SK-N-SH treated with all-trans-retinoic acid at 6 μM for 48 hours (cell line): Measurements from ENCODE around the gene SORCS3.

Experiments
- ATAC-seq: fragments of 200-7000 bp; cut with Tn5 transposase; 3 replicates; pipeline ENCODE4 v1.9.1; 2020; ENCODE audit warnings: mild to moderate bottlenecking, moderate library complexity
- ARNTL ChIP-seq: fragments of 450-650 bp; formaldehyde crosslinking; IDR thresholded peaks from 2 replicates; pipeline ENCODE4 v1.5.0; 2020; ENCODE audit warnings: low read depth, mild to moderate bottlenecking, moderate library complexity, borderline replicate concordance
- BACH2 ChIP-seq: fragments of 250-450 bp; sonication (Bioruptor Pico); IDR thresholded peaks from 2 replicates; pipeline ENCODE4 v1.9.0; 2021; ENCODE audit warnings: mild to moderate bottlenecking, borderline replicate concordance
- CREB5 ChIP-seq: fragments of 250-450 bp; sonication (Bioruptor Pico); IDR thresholded peaks from 2 replicates; pipeline ENCODE4 v1.5.1; 2020; ENCODE audit warnings: low read depth, mild to moderate bottlenecking, moderate library complexity
- CSDC2 ChIP-seq: fragments of 250-450 bp; sonication (Bioruptor Pico); IDR thresholded peaks from 2 replicates; pipeline ENCODE4 v1.5.0; 2020; ENCODE audit warnings: mild to moderate bottlenecking, moderate library complexity
- ESRRG ChIP-seq: fragments of 250-450 bp; sonication (Bioruptor Pico); IDR thresholded peaks from 2 replicates; pipeline ENCODE4 v1.6.1; 2021; ENCODE audit warnings: mild to moderate bottlenecking
- GLIS3 ChIP-seq: fragments of 250-450 bp; sonication (Bioruptor Pico); IDR thresholded peaks from 2 replicates; pipeline ENCODE4 v1.5.0; 2020; ENCODE audit warnings: mild to moderate bottlenecking, moderate library complexity
- ISL1 ChIP-seq: fragments of 250-450 bp; sonication (Bioruptor Pico); IDR thresholded peaks from 2 replicates; pipeline ENCODE4 v2.1.2; 2022; ENCODE audit warnings: mild to moderate bottlenecking, moderate library complexity
- OSR1 ChIP-seq: fragments of 250-450 bp; sonication (Bioruptor Pico); IDR thresholded peaks from 2 replicates; pipeline ENCODE4 v1.8.0; 2022; ENCODE audit warnings: moderate library complexity, mild to moderate bottlenecking, inconsistent platforms
- PATZ1 ChIP-seq: fragments of 250-450 bp; sonication (Bioruptor Pico); IDR thresholded peaks from 2 replicates; pipeline ENCODE4 v1.8.0; 2020; ENCODE audit warnings: mild to moderate bottlenecking, moderate library complexity, borderline replicate concordance
- POU6F1 ChIP-seq: fragments of 250-450 bp; sonication (Bioruptor Pico); IDR thresholded peaks from 2 replicates; pipeline ENCODE4 v1.8.0; 2021; ENCODE audit warnings: low read depth, mild to moderate bottlenecking, moderate library complexity, borderline replicate concordance
- PPARA ChIP-seq: fragments of 250-450 bp; sonication (Bioruptor Pico); IDR thresholded peaks from 2 replicates; pipeline ENCODE4 v1.5.0; 2020; ENCODE audit warnings: mild to moderate bottlenecking, borderline replicate concordance
- RARB ChIP-seq: fragments of 250-450 bp; sonication (Bioruptor Pico); IDR thresholded peaks from 2 replicates; pipeline ENCODE4 v1.8.0; 2021; ENCODE audit warnings: mild to moderate bottlenecking, moderate library complexity
- SNAI2 ChIP-seq: fragments of 250-450 bp; sonication (Bioruptor Pico); IDR thresholded peaks from 2 replicates; pipeline ENCODE4 v1.5.0; 2020; ENCODE audit warnings: mild to moderate bottlenecking, moderate library complexity
- TCF4 ChIP-seq: fragments of 250-450 bp; sonication (Bioruptor Pico); IDR thresholded peaks from 2 replicates; pipeline ENCODE4 v1.8.0; 2021; ENCODE audit warnings: mild to moderate bottlenecking, moderate library complexity, borderline replicate concordance
- ZC3H10 ChIP-seq: fragments of 250-450 bp; sonication (Bioruptor Pico); IDR thresholded peaks from 2 replicates; pipeline ENCODE4 v1.5.1; 2021; ENCODE audit warnings: mild to moderate bottlenecking, moderate library complexity
- ZFP30 ChIP-seq: fragments of 450-650 bp; formaldehyde crosslinking; IDR thresholded peaks from 2 replicates; pipeline ENCODE4 v1.5.0; 2022; ENCODE audit warnings: mild to moderate bottlenecking, moderate library complexity
- ZNF565 ChIP-seq: fragments of 450-650 bp; formaldehyde crosslinking; conservative IDR thresholded peaks from 2 replicates; pipeline ENCODE4 v1.5.0; 2020; ENCODE audit warnings: low read depth, mild to moderate bottlenecking, moderate library complexity
- ZNF8 ChIP-seq: fragments of 450-650 bp; formaldehyde crosslinking; IDR thresholded peaks from 2 replicates; pipeline ENCODE4 v1.5.0; 2020; ENCODE audit warnings: mild to moderate bottlenecking, moderate library complexity
- TF ChIP-seq, protein P1 (sequence below): fragments of 250-450 bp; sonication (Bioruptor Pico); IDR thresholded peaks from 2 replicates; pipeline ENCODE4 v1.5.1; 2021; ENCODE audit warnings: mild to moderate bottlenecking, moderate library complexity
- TF ChIP-seq, protein P2 (sequence below): fragments of 250-450 bp; sonication (Bioruptor Pico); IDR thresholded peaks from 2 replicates; pipeline ENCODE4 v1.5.0; 2020; ENCODE audit warnings: mild to moderate bottlenecking, moderate library complexity

Gene SORCS3

DNA sequence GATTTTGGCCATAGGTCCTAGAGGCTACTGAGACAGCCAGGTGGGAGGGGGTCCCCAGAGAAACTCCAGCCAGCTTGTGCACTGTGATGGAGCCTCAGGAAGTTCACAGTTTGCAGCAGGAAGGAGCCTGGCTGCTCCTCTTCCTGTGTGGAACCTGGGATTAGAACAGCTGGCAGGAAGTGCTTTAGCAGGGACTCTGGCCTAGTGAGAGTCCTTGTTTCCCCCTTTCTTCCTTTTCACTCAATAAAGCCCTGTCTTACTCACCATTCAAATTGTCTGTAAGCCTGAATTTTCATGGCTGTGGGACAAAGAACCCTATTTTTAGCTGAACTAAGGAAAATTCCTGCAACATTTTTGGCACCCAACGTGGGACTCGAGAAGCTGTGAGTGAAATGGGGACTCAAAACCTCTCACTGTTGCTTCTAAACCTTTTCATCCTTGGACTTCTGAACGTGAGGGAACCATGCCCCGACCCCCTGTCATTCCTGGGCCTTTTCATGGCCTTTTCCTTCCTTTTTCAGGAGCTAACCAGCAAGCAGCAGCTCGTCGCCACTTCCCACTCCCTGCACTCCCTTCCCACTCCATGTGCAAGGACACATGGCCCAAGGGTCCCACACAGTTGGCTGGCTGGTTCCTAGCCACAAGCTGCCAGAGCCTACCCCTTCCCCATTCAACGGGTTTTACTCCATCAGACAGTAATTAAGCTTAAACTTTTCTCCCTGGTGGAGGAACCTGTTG, 32.8 kb upstream of the SORCS3 start:
- no peak for ATAC-seq
- no peak for TF ChIP-seq GLIS3 (CRISPR knock-in tag)
- no peak for TF ChIP-seq ZFP30 (CRISPR knock-in tag)
- TF ChIP-seq ZC3H10 (CRISPR knock-in tag): no peak
- TF ChIP-seq RARB (CRISPR knock-in tag): no peak
- TF ChIP-seq OSR1 (CRISPR knock-in tag): no peak
- no peak for TF ChIP-seq ZNF565
- no peak for TF ChIP-seq CSDC2
- TF ChIP-seq PPARA (CRISPR knock-in tag): no peak
- TF ChIP-seq, all 23 proteins: peak for 0

DNA sequence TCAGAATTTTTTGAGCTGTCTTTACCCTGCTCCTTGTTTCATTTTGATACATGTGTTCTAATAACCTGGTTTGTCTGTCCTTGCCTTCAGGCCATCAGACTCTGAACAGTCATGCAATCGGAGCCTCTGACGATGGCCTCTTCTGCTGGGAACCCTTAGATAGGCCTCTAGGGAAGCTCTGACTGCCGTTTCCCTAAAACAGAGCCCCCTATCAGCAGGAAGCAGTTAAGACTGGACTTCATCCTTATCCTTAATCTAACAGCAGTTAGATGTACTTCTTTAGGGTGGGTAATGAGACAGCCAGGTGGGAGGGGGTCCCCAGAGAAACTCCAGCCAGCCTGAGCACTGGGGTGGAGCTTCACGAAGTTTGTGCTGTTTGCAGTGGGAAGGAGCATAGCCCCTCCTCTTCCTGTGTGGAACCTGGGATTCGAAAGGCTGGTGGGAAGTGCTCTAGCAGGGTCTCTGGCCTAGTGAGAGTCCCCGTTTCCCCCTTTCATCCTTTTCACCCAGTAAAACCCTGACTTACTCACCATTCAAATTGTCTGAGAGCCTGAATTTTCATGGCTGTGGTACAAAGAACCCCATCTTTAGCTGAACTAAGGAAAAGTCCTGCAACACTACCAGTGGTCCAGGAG, 28.4 kb upstream of the SORCS3 start:
- TF ChIP-seq ISL1: no peak
- no peak for TF ChIP-seq RARB (CRISPR knock-in tag)
- TF ChIP-seq CREB5 (CRISPR knock-in tag): no peak
- no peak for TF ChIP-seq ESRRG (CRISPR knock-in tag)
- no peak for TF ChIP-seq PATZ1 (CRISPR knock-in tag)
- TF ChIP-seq BACH2: no peak
- no peak for TF ChIP-seq SNAI2 (CRISPR knock-in tag)
- TF ChIP-seq PPARA (CRISPR knock-in tag): no peak
- TF ChIP-seq ARNTL (CRISPR knock-in tag): no peak
- no peak for TF ChIP-seq ZNF8 (CRISPR knock-in tag)
- TF ChIP-seq CSDC2: no peak
- no peak for TF ChIP-seq GLIS3 (CRISPR knock-in tag)
- TF ChIP-seq TCF4 (CRISPR knock-in tag): no peak
- TF ChIP-seq POU6F1: no peak
- no peak for TF ChIP-seq ZC3H10 (CRISPR knock-in tag)
- no peak for TF ChIP-seq ZFP30 (CRISPR knock-in tag)
- TF ChIP-seq, protein P1, sequence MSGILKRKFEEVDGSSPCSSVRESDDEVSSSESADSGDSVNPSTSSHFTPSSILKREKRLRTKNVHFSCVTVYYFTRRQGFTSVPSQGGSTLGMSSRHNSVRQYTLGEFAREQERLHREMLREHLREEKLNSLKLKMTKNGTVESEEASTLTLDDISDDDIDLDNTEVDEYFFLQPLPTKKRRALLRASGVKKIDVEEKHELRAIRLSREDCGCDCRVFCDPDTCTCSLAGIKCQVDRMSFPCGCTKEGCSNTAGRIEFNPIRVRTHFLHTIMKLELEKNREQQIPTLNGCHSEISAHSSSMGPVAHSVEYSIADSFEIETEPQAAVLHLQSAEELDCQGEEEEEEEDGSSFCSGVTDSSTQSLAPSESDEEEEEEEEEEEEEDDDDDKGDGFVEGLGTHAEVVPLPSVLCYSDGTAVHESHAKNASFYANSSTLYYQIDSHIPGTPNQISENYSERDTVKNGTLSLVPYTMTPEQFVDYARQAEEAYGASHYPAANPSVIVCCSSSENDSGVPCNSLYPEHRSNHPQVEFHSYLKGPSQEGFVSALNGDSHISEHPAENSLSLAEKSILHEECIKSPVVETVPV (CRISPR knock-in tag): no peak
- no peak for TF ChIP-seq ZNF565
- ATAC-seq: no peak

DNA sequence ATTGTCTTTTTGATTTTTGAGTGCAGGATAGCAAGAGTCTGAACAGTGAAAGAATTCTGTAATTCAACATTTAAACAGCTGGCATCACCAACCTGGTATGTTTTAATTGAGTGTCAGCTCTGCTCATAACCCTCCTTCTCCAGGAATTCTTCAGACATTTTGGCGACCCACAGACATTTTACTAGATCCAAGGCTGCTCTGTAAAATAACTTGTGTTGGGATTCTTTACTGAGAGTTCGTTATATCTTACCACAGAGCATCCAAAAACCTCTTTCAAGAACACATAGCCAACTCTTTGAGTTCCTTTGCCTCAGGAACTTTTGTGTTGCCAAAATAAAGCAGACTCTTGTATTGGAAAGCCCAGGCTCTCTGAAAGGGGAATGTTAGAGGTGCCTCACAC, 27.7 kb upstream of the SORCS3 start:
- no peak for TF ChIP-seq RARB (CRISPR knock-in tag)
- TF ChIP-seq ARNTL (CRISPR knock-in tag): no peak
- no peak for TF ChIP-seq SNAI2 (CRISPR knock-in tag)
- no peak for ATAC-seq

DNA sequence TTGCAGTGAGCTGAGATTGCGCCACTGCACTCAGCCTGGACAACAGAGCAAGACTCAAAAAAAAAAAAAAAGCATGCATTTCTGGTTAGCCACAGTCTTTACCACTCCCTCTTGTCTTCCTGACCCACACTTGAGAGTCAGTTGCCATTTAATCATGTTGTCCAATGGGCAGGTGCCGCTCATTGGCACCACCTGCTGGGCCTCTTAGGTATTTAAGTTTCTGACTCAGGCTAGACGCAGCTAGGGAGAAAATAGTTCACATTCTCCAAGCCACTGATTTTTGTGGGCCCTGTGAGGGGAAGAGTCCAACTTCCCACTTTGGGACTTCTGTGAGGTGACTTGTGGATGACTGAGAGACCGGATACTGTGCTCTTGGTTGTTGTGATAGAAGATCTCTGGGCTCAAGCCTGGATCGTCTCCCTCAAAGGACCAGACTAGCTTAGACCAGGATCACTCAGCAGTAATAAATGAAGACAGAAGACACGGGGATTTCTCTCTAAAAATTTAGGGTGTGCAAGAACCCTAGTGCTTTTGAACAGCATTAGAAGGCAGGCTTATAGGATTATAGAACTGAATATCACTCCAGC, 26.8 kb upstream of the SORCS3 start:
- TF ChIP-seq ZNF8 (CRISPR knock-in tag): no peak
- TF ChIP-seq ARNTL (CRISPR knock-in tag): no peak
- no peak for TF ChIP-seq ISL1
- TF ChIP-seq, all 23 proteins: peak for 0
- ATAC-seq: peak; percentile 90

DNA sequence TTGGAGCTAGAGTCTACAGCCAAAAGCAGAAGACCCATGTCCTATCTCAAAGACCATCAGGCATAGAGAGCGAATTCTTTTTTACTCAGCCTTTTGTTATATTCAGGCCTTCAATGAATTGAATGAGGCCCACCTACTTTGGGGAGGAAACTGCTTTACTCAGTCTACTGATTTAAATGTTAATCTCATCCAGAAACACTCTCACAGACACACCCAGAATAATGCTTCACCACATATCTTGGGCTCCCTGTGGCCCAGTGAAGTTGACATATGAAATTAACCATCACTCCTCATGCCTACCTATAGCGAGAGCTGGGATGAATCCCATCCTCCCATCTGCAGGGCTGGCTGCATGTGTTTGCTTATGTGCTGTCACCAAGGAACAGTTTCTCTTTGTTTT, 26.0 kb upstream of the SORCS3 start:
- no peak for ATAC-seq
- TF ChIP-seq ZNF8 (CRISPR knock-in tag) (no peak), RARB (CRISPR knock-in tag) (no peak), ZNF565 (no peak), ISL1 (no peak), POU6F1 (no peak), SNAI2 (CRISPR knock-in tag) (no peak)
- TF ChIP-seq, protein P2, sequence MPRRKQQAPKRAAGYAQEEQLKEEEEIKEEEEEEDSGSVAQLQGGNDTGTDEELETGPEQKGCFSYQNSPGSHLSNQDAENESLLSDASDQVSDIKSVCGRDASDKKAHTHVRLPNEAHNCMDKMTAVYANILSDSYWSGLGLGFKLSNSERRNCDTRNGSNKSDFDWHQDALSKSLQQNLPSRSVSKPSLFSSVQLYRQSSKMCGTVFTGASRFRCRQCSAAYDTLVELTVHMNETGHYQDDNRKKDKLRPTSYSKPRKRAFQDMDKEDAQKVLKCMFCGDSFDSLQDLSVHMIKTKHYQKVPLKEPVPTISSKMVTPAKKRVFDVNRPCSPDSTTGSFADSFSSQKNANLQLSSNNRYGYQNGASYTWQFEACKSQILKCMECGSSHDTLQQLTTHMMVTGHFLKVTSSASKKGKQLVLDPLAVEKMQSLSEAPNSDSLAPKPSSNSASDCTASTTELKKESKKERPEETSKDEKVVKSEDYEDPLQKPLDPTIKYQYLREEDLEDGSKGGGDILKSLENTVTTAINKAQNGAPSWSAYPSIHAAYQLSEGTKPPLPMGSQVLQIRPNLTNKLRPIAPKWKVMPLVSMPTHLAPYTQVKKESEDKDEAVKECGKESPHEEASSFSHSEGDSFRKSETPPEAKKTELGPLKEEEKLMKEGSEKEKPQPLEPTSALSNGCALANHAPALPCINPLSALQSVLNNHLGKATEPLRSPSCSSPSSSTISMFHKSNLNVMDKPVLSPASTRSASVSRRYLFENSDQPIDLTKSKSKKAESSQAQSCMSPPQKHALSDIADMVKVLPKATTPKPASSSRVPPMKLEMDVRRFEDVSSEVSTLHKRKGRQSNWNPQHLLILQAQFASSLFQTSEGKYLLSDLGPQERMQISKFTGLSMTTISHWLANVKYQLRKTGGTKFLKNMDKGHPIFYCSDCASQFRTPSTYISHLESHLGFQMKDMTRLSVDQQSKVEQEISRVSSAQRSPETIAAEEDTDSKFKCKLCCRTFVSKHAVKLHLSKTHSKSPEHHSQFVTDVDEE (CRISPR knock-in tag): no peak
- TF ChIP-seq, all 23 proteins: peak for 0
